Measurements from ENCODE around the gene OXT. TPM values are rescaled to one million over a fixed set of nuclear protein-coding genes. Genes with fewer than 3 reads are reported as not detected.

Gene OXT
- total and polyA plus RNA-seq, 2 of the 4 experiments (the other 2 are of a cell fraction) = not detected

DNA sequence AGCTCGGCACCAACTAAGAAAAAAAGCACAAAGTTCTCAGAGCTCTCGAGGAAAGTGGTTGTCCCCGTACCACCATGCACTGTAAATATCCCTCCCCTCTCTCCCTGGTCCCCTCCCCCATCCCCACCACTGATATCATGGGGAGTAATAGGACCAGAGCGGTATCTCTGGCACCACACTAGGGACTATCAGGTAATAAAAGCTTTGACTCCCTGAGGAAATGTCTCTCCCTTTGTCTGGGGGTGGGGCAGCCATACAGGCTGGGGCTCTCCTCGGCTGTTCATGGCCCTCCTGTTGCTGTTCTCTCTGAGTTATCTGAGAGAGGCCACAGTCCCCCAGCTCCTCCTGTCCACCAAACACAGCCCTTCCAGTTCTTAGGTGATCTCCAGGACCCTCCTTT lies 33.0 kb upstream of the OXT start:
- Histone ChIP-seq H2BK120ac (ENCODE audit: low read depth, low read length) (no peak overlapping the region), H2AFZ (replicated peaks; ENCODE audit: low read length, poor library complexity) (no peak overlapping the region), H3K23ac (ENCODE audit: low read depth, low read length) (no peak overlapping the region), H2AK5ac (ENCODE audit: low read depth, low read length) (no peak overlapping the region), H3K79me1 (ENCODE audit: low read depth in 1 of 2, low read length in 2 of 2) (no peaks in the 10 kb centered on the region), H3K4me1 (ENCODE audit: control insufficient read depth, insufficient read depth, low read length) (peaks cover 6% of the 10 kb centered on the region; the same call in 1 of the 2 replicates), H3K18ac (ENCODE audit: low read depth, low read length) (no peak overlapping the region), H2BK15ac (ENCODE audit: low read depth, low read length) (no peak overlapping the region), H3K56ac (ENCODE audit: extremely low read depth, insufficient read depth, low read length) (no peak overlapping the region), H3K4ac (ENCODE audit: low read depth, low read length) (no peak overlapping the region), H4K8ac (ENCODE audit: low read depth in 2 of 2, low read length in 2 of 2) (no peak overlapping the region), H4K5ac (ENCODE audit: low read depth, low read length) (no peak overlapping the region), H3K4me3 (ENCODE audit: insufficient read depth, low read depth, low read length) (no peak overlapping the region), H3K4me2 (ENCODE audit: low read depth, low read length) (no peak overlapping the region), H4K91ac (ENCODE audit: insufficient read depth, low read depth, low read length) (no peak overlapping the region), H2AK9ac (replicated peaks; ENCODE audit: low read depth, low read length, poor library complexity) (no peak overlapping the region), H3K9me3 (ENCODE audit: control insufficient read depth, insufficient read depth, low read length) (no peaks in the 10 kb centered on the region), H3K27ac (ENCODE audit: insufficient read depth, low read length) (no peak overlapping the region), H3K14ac (replicated peaks; ENCODE audit: low read depth, low read length) (no peak overlapping the region), H4K20me1 (ENCODE audit: insufficient read depth, low read length) (no peaks in the 10 kb centered on the region), H3K36me3 (ENCODE audit: control insufficient read depth, insufficient read depth, low read length) (peaks cover 54% of the 10 kb centered on the region), H2BK5ac (ENCODE audit: low read depth, low read length, poor library complexity, severe bottlenecking) (no peak overlapping the region), H3K27me3 (ENCODE audit: control insufficient read depth, insufficient read depth, low read length) (no peaks in the 10 kb centered on the region), H2BK20ac (ENCODE audit: low read depth, low read length) (no peak overlapping the region), H3K9ac (ENCODE audit: low read depth, low read length) (no peak overlapping the region), H3K9me1 (ENCODE audit: insufficient read depth, low read length) (no peaks in the 10 kb centered on the region)
- intact Hi-C loops (cut with micrococcal nuclease) = no loop called here
- ChIA-PET POLR2A (ENCODE audit: unreplicated experiment) (no interaction called here), CTCF (no interaction called here)
- ATAC-seq (ENCODE audit: low read depth) (no peak), DNase-seq (no peak)
- dilution Hi-C loops (cut with HindIII; ENCODE audit: low sequenced_read_pairs, unreplicated experiment) = no loop called here
- in situ Hi-C loops (cut with MboI; ENCODE audit: low sequenced_read_pairs) = no loop called here
- TF ChIP-seq, protein P1, sequence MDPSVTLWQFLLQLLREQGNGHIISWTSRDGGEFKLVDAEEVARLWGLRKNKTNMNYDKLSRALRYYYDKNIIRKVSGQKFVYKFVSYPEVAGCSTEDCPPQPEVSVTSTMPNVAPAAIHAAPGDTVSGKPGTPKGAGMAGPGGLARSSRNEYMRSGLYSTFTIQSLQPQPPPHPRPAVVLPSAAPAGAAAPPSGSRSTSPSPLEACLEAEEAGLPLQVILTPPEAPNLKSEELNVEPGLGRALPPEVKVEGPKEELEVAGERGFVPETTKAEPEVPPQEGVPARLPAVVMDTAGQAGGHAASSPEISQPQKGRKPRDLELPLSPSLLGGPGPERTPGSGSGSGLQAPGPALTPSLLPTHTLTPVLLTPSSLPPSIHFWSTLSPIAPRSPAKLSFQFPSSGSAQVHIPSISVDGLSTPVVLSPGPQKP (IDR thresholded peaks at IDR 0.05; ENCODE audit: borderline replicate concordance, low read depth, low read length) = no peak
- TF ChIP-seq CHD1 (IDR thresholded peaks at IDR 0.05; ENCODE audit: low read depth, low read length) (no peak), SMC3 (IDR thresholded peaks at IDR 0.05; ENCODE audit: low read depth, low read length) (no peak), MAZ (IDR thresholded peaks at IDR 0.05; ENCODE audit: borderline replicate concordance, low read depth, low read length) (no peak), MXI1 (IDR thresholded peaks at IDR 0.05; ENCODE audit: borderline replicate concordance, low read depth, low read length) (no peak), POLR2A (IDR thresholded peaks at IDR 0.05; ENCODE audit: low read depth, low read length) (no peak), MAFK (IDR thresholded peaks at IDR 0.05; ENCODE audit: low read depth, low read length) (no peak), BHLHE40 (IDR thresholded peaks at IDR 0.05; ENCODE audit: low read depth, low read length) (no peak)
- TF ChIP-seq, protein P2, sequence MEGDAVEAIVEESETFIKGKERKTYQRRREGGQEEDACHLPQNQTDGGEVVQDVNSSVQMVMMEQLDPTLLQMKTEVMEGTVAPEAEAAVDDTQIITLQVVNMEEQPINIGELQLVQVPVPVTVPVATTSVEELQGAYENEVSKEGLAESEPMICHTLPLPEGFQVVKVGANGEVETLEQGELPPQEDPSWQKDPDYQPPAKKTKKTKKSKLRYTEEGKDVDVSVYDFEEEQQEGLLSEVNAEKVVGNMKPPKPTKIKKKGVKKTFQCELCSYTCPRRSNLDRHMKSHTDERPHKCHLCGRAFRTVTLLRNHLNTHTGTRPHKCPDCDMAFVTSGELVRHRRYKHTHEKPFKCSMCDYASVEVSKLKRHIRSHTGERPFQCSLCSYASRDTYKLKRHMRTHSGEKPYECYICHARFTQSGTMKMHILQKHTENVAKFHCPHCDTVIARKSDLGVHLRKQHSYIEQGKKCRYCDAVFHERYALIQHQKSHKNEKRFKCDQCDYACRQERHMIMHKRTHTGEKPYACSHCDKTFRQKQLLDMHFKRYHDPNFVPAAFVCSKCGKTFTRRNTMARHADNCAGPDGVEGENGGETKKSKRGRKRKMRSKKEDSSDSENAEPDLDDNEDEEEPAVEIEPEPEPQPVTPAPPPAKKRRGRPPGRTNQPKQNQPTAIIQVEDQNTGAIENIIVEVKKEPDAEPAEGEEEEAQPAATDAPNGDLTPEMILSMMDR (conservative IDR thresholded peaks at IDR 0.05; ENCODE audit: low read depth, low read length) = no peak
- BruUV-seq (replicated peaks) = no TSS peak
- WGBS, 2 experiments (ENCODE audit: extremely low coverage in 2 of 2, insufficient read length in 1 of 2) = no CpG with 5 or more reads among the region's 5 CpGs

Measured in IMR-90 (cell line).